PC-3 (cell line): Measurements from ENCODE around the gene SLC39A1.

Source experiments
- CTCF ChIP-seq: fragments of 300-600 bp; sonication (generic); conservative IDR thresholded peaks from 2 replicates; pipeline ENCODE4 v1.5.1; 2017; ENCODE audit warnings: antibody characterized with exemption, low read depth, mild to moderate bottlenecking, low read length
- EZH2 ChIP-seq: fragments of 300-600 bp; sonication (generic); IDR thresholded peaks from one replicate; pipeline ENCODE4 v1.6.1; 2017; ENCODE audit warnings: antibody characterized with exemption, mild to moderate bottlenecking, low read length; ENCODE audit not compliant: unreplicated experiment
- EZH2phosphoT487 ChIP-seq: fragments of 300-600 bp; sonication (generic); IDR thresholded peaks from 2 replicates; pipeline ENCODE4 v1.6.1; 2018; ENCODE audit warnings: mild to moderate bottlenecking, antibody characterized with exemption, low read length, borderline replicate concordance

GRCh38 chr1:153963850-153964331 lies 554 bp upstream of the SLC39A1 start:
- TF ChIP-seq CTCF: no peak
- TF ChIP-seq EZH2phosphoT487: no peak
- no peak for TF ChIP-seq EZH2
